ENCODE data around the gene GMDS. TPM values are rescaled to one million over a fixed set of nuclear protein-coding genes. Genes with fewer than 3 reads are reported as not detected.

Gene GMDS
- total and polyA plus RNA-seq, 7 donors, result 2.8 to 6.6 (median 4.7) TPM

DNA sequence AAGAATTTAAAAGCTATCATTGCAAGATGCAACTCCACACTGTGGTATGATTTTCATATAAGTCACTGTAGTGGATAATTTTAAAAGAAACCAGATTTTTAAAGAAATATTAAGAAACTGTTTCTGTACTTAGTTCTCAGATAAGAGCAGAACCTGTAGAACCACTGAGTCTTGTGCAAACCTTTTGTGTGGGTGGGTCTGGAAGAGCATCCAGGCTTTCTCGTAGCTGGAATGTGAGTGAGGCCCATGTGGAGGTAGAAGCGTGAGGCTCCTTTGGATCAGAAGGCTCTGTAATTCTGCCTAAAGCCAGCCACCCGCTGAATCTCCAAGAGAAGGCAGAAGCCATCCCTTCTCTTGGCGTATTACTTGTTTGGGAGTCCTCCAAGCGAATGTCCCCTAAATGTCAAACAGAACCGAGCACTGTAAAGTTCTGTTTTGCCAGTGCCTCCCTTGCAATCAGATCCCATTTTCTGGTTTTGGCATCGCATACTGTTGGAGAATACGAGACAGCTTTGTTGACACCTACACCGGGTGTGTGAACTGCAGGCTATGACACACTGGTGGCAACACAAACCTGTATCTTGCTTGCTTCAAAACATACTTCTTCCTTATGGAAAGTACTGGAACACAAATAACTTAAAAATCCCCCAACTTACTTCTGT lies 447.0 kb downstream of the GMDS start:
- H3K9me3 ChIP-seq, result no peaks in the 10 kb centered on the region
- ATAC-seq, result no peak
- no peak for TF ChIP-seq CTCF (IDR thresholded peaks at IDR 0.05)
- DNase-seq, result no peak
- H3K4me1 ChIP-seq, result no peaks in the 10 kb centered on the region
- 72 to 87% (median 76%) methylated on average over 9 of the region's 9 CpGs for WGBS, 3 donors
- intact Hi-C loops (cut with DNase I), result no loop called here
- H3K27ac ChIP-seq, result no peak overlapping the region
- H3K36me3 ChIP-seq (ENCODE audit: insufficient read depth in 1 of 2, low read depth in 1 of 2), result no peaks in the 10 kb centered on the region
- no peaks in the 10 kb centered on the region for H3K27me3 ChIP-seq (ENCODE audit: insufficient read depth in 3 of 3, low read length in 2 of 3)
- H3K4me3 ChIP-seq, result no peak overlapping the region

DNA sequence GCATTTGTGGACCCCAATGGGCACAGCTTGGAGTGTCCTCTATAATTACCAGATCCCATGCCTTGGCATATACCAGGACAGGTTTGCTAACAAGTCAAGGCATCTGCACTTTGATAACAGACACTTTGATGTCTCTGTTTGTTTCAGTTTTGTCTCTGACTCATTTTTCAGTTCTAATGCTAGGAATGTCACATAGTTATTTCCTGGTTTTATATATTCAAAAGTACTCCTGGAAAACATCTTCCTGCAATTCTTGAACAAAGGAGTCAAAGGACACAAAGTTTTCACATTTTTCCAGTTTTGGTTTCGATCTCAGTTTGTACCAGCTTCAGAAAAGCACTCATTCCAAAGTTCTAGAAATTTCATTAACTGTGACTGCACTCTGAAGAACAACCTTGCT lies 447.6 kb downstream of the GMDS start:
- no peaks in the 10 kb centered on the region for H3K9me3 ChIP-seq
- H3K4me3 ChIP-seq, result no peak overlapping the region
- H3K36me3 ChIP-seq (ENCODE audit: insufficient read depth in 1 of 2, low read depth in 1 of 2), result no peaks in the 10 kb centered on the region
- no peaks in the 10 kb centered on the region for H3K4me1 ChIP-seq
- no peaks in the 10 kb centered on the region for H3K27me3 ChIP-seq (ENCODE audit: insufficient read depth in 3 of 3, low read length in 2 of 3)
- intact Hi-C loops (cut with DNase I), result no loop called here
- no peak for TF ChIP-seq CTCF (IDR thresholded peaks at IDR 0.05)
- H3K27ac ChIP-seq, result no peak overlapping the region
- 71 to 78% (median 77%) methylated on average over 1 of the region's 1 CpG for WGBS, 3 donors
- DNase-seq (no peak), ATAC-seq (no peak)

GRCh38 chr6:1796706-1797529 lies 448.5 kb downstream of the GMDS start:
- ATAC-seq (no peak), DNase-seq (no peak)
- H3K27ac ChIP-seq, result no peak overlapping the region
- H3K27me3 ChIP-seq (ENCODE audit: insufficient read depth in 3 of 3, low read length in 2 of 3), result no peaks in the 10 kb centered on the region
- WGBS, 3 donors, result 89 to 91% (median 90%) methylated on average over 8 of the region's 8 CpGs
- no peak overlapping the region for H3K4me3 ChIP-seq
- no peak for TF ChIP-seq CTCF (IDR thresholded peaks at IDR 0.05)
- no peaks in the 10 kb centered on the region for H3K36me3 ChIP-seq (ENCODE audit: insufficient read depth in 1 of 2, low read depth in 1 of 2)
- intact Hi-C loops (cut with DNase I), result no loop called here
- H3K4me1 ChIP-seq, result no peaks in the 10 kb centered on the region
- H3K9me3 ChIP-seq, result no peaks in the 10 kb centered on the region

GRCh38 chr6:1795910-1796309 lies 449.5 kb downstream of the GMDS start:
- Histone ChIP-seq H3K4me3 (no peak overlapping the region), H3K27me3 (ENCODE audit: insufficient read depth in 3 of 3, low read length in 2 of 3) (no peaks in the 10 kb centered on the region), H3K9me3 (no peaks in the 10 kb centered on the region), H3K4me1 (no peaks in the 10 kb centered on the region), H3K27ac (no peak overlapping the region), H3K36me3 (ENCODE audit: insufficient read depth in 1 of 2, low read depth in 1 of 2) (no peaks in the 10 kb centered on the region)
- DNase-seq, result no peak
- intact Hi-C loops (cut with DNase I), result no loop called here
- no peak for TF ChIP-seq CTCF (IDR thresholded peaks at IDR 0.05)
- 76 to 81% (median 79%) methylated on average over 4 of the region's 4 CpGs for WGBS, 3 donors
- ATAC-seq, result no peak

Data from psoas muscle (tissue), 8 donors.